GM12878 (cell line): ENCODE measurements around the gene DENND2C. TPM values are rescaled to one million over a fixed set of nuclear protein-coding genes. Genes with fewer than 3 reads are reported as not detected.

Experiments
- ATAC-seq: fragments of 200-7000 bp; cut with Tn5 transposase; 3 replicates; pipeline ENCODE4 v1.9.1; 2020; ENCODE audit warnings: mild to moderate bottlenecking, moderate library complexity
- BruUV-seq: library from RNA; stranded (reverse); fragments of 400-500 nt; replicated peaks from 2 replicates; lab custom pipeline; 2021; lab: Mats Ljungman, UMichigan
- CTCF ChIA-PET: fragments of 300-600 bp; sonication (Branson Sonifier 250); formaldehyde crosslinking; extraction: SDS; loops from one replicate; lab custom pipeline; 2021; ENCODE audit warnings: inconsistent platforms; lab: Yijun Ruan, JAX
- POLR2A ChIA-PET: fragments of 350-600 bp; formaldehyde crosslinking; extraction: SDS; loops from one replicate; lab custom pipeline; 2021; ENCODE audit warnings: inconsistent platforms; lab: Charles Lee
- RAD21 ChIA-PET: fragments of 300-600 bp; sonication (Branson Sonifier 250); formaldehyde crosslinking; loops from one replicate; lab custom pipeline; 2023; ENCODE audit warnings: antibody characterized with exemption; ENCODE audit not compliant: unreplicated experiment; lab: Charles Lee
- SMC1A ChIA-PET: fragments of 300-600 bp; sonication (Branson Sonifier 250); formaldehyde crosslinking; loops from one replicate; lab custom pipeline; 2023; ENCODE audit not compliant: unreplicated experiment, uncharacterized antibody; lab: Charles Lee
- DNase-seq: peaks from one replicate; pipeline ENCODE4 v3.0.0-alpha.2; 2011; ENCODE audit warnings: low read depth, low spot score
- FAIRE-seq: peaks from 3 replicates; lab custom pipeline; 2011; peaks lifted over from hg19 to GRCh38; lab: Jason Lieb, UNC
- H2AFZ ChIP-seq: 2 replicates; pipeline ENCODE4 v1.6.0; 2011; ENCODE audit warnings: low read depth, low read length, control low read depth; ENCODE audit not compliant: control insufficient read depth
- H3K27ac ChIP-seq: 2 replicates; pipeline ENCODE4 v1.5.1; 2011; ENCODE audit warnings: control low read depth; ENCODE audit not compliant: control insufficient read depth, insufficient read depth
- H3K27me3 ChIP-seq, 2 experiments: replicated peaks in 1 of 2; 2 replicates each; pipeline versions ENCODE4 v1.6.0 to v1.6.1; 2011; ENCODE audit warnings: low read length in 1 of 2; ENCODE audit not compliant: control insufficient read depth in 2 of 2, insufficient read depth in 2 of 2
- H3K36me3 ChIP-seq, 2 experiments: 2 replicates each; pipeline ENCODE4 v1.5.1; 2011; ENCODE audit warnings: low read length in 1 of 2; ENCODE audit not compliant: control insufficient read depth in 2 of 2, insufficient read depth in 2 of 2
- H3K4me1 ChIP-seq: 2 replicates; pipeline ENCODE4 v1.6.1; 2011; ENCODE audit warnings: mild to moderate bottlenecking, low read length, moderate library complexity, mixed read lengths; ENCODE audit not compliant: control insufficient read depth, insufficient read depth
- H3K4me2 ChIP-seq: 2 replicates; pipeline ENCODE4 v1.6.0; 2011; ENCODE audit warnings: control low read depth; ENCODE audit not compliant: control insufficient read depth, insufficient read depth
- H3K4me3 ChIP-seq: fragments of 200-600 bp; sonication (generic); 2 replicates; pipeline ENCODE4 v1.5.1; 2016
- H3K79me2 ChIP-seq: 2 replicates; pipeline ENCODE4 v1.6.0; 2011; ENCODE audit warnings: low read length; ENCODE audit not compliant: control insufficient read depth, insufficient read depth
- H3K9ac ChIP-seq: 2 replicates; pipeline ENCODE4 v1.8.0; 2011; ENCODE audit warnings: low read length, control low read depth, mixed read lengths; ENCODE audit not compliant: control insufficient read depth, insufficient read depth
- H3K9me3 ChIP-seq: replicated peaks from 3 replicates; pipeline ENCODE4 v1.5.1; 2011; ENCODE audit warnings: mild to moderate bottlenecking, low read length; ENCODE audit not compliant: control insufficient read depth, insufficient read depth
- H4K20me1 ChIP-seq: 2 replicates; pipeline ENCODE4 v1.6.0; 2011; ENCODE audit not compliant: control insufficient read depth, insufficient read depth
- BCLAF1 ChIP-seq: fragments of 450-650 bp; IDR thresholded peaks from 2 replicates; pipeline ENCODE4 v1.6.1; 2017; ENCODE audit warnings: antibody characterized with exemption, mild to moderate bottlenecking, moderate library complexity
- CBFB ChIP-seq: IDR thresholded peaks from 2 replicates; pipeline ENCODE4 v1.6.1; 2016; ENCODE audit warnings: antibody characterized with exemption, low read depth
- E4F1 ChIP-seq: fragments of 450-650 bp; IDR thresholded peaks from 2 replicates; pipeline ENCODE4 v1.6.1; 2018; ENCODE audit warnings: borderline replicate concordance, mild to moderate bottlenecking; ENCODE audit not compliant: partially characterized antibody
- MTA2 ChIP-seq: fragments of 450-650 bp; IDR thresholded peaks from 2 replicates; pipeline ENCODE4 v1.6.1; 2016; ENCODE audit warnings: low read depth, mild to moderate bottlenecking, moderate library complexity
- NBN ChIP-seq: fragments of 450-650 bp; IDR thresholded peaks from 2 replicates; pipeline ENCODE4 v1.6.1; 2016
- SMAD5 ChIP-seq: IDR thresholded peaks from 2 replicates; pipeline ENCODE4 v1.6.1; 2016; ENCODE audit warnings: antibody characterized with exemption, low read depth
- YY1 ChIP-seq: IDR thresholded peaks from 2 replicates; pipeline ENCODE4 v1.6.1; 2011; ENCODE audit warnings: low read depth, mild to moderate bottlenecking, low read length
- ZNF217 ChIP-seq: fragments of 450-650 bp; IDR thresholded peaks from 2 replicates; pipeline ENCODE4 v1.6.1; 2017; ENCODE audit warnings: antibody characterized with exemption, mild to moderate bottlenecking
- WGBS: methylation state at CpG from one replicate; pipeline ENCODE4 v1.1.6; 2016; ENCODE audit warnings: low lambda C conversion rate; ENCODE audit not compliant: insufficient replicate concordance, insufficient coverage; ENCODE audit errors: missing lambda C conversion rate; 5-methylcytosine and 5-hydroxymethylcytosine counted together
- in situ Hi-C: fragments of 300-500 bp; cut with MboI; formaldehyde crosslinking; loops from 9 replicates; pipeline ENCODE4 v1.14.3; 2018; ENCODE audit warnings: mixed read lengths
- intact Hi-C: fragments of 100-400 bp; cut with micrococcal nuclease; formaldehyde crosslinking; loops from one replicate; pipeline ENCODE4 v1.14.2; 2022; ENCODE audit not compliant: unreplicated experiment
- polyA plus RNA-seq, 11 experiments: library from polyadenylated mRNA; depleted of rRNA in 4 of 11; unstranded in 6 of 11; stranded (reverse) in 5 of 11; fragments of >200 nt; fragmentation: Nextera tagmentation in 4 of 11; fragmentation: Illumina TruSeq in 1 of 11; extraction: Ambion mirVana in 4 of 11; extraction: Trizol in 1 of 11; gene quantifications; 1 replicate in 1 of 11; 2 replicates in 10 of 11; pipeline versions ENCODE4 v1.2.1 to v1.2.3, GENCODE V29; 2011 to 2016; ENCODE audit warnings: inconsistent platforms in 2 of 11, missing spikeins in 2 of 11, low read depth in 1 of 11
- total RNA-seq, 4 experiments: library from RNA; depleted of rRNA in 3 of 4; stranded (reverse); fragments of >200 nt in 3 of 4; fragmentation: Illumina TruSeq in 1 of 4; extraction: Trizol in 1 of 4; gene quantifications; 2 replicates each; pipeline versions ENCODE4 v1.2.1 to v1.2.3, GENCODE V29; 2013 to 2021
- TF ChIP-seq, protein P1 (sequence below): fragments of 150-350 bp; IDR thresholded peaks from 2 replicates; pipeline ENCODE4 v1.6.1; 2014; ENCODE audit warnings: mild to moderate bottlenecking, low read depth, low read length
- TF ChIP-seq, protein P2 (sequence below): fragments of 450-650 bp; IDR thresholded peaks from 2 replicates; pipeline ENCODE4 v1.6.1; 2014; ENCODE audit warnings: mild to moderate bottlenecking

DENND2C gene
- total and polyA plus RNA-seq, 10 of the 15 experiments (the other 5 are each of a cell fraction or from before 2014, with no cell fraction given), result 0.01 to 0.10 (median 0.06) TPM; not detected in 3

GRCh38 chr1:114676115-114676514 lies 6.3 kb upstream of the DENND2C start:
- H2AFZ ChIP-seq, result no peak overlapping the region
- RAD21 ChIA-PET, result no interaction called here
- SMC1A ChIA-PET, result no interaction called here
- no peaks in the 10 kb centered on the region for H3K9me3 ChIP-seq
- FAIRE-seq (no peak), ATAC-seq (no peak), DNase-seq (no peak)
- POLR2A ChIA-PET, result no interaction called here
- no peak overlapping the region for H3K9ac ChIP-seq
- no peak overlapping the region for H3K4me3 ChIP-seq
- intact Hi-C loops, result no loop called here
- CTCF ChIA-PET, result no interaction called here
- TF ChIP-seq, protein P1, sequence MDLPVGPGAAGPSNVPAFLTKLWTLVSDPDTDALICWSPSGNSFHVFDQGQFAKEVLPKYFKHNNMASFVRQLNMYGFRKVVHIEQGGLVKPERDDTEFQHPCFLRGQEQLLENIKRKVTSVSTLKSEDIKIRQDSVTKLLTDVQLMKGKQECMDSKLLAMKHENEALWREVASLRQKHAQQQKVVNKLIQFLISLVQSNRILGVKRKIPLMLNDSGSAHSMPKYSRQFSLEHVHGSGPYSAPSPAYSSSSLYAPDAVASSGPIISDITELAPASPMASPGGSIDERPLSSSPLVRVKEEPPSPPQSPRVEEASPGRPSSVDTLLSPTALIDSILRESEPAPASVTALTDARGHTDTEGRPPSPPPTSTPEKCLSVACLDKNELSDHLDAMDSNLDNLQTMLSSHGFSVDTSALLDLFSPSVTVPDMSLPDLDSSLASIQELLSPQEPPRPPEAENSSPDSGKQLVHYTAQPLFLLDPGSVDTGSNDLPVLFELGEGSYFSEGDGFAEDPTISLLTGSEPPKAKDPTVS, result no peak
- no peak for TF ChIP-seq YY1
- TF ChIP-seq BCLAF1, result no peak
- TF ChIP-seq, protein P2, sequence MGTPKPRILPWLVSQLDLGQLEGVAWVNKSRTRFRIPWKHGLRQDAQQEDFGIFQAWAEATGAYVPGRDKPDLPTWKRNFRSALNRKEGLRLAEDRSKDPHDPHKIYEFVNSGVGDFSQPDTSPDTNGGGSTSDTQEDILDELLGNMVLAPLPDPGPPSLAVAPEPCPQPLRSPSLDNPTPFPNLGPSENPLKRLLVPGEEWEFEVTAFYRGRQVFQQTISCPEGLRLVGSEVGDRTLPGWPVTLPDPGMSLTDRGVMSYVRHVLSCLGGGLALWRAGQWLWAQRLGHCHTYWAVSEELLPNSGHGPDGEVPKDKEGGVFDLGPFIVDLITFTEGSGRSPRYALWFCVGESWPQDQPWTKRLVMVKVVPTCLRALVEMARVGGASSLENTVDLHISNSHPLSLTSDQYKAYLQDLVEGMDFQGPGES, result no peak
- no peak for TF ChIP-seq ZNF217
- no peak for TF ChIP-seq CBFB
- TF ChIP-seq SMAD5, result no peak
- TF ChIP-seq E4F1, result no peak
- TF ChIP-seq MTA2, result no peak
- no peak for TF ChIP-seq NBN
- in situ Hi-C loops, result loop anchor here (10.0 kb wide), 1 partner anchor 331 kb away; no protein-coding TSS in a partner anchor
- no peaks in the 10 kb centered on the region; a peak in 1 of 4 replicates for H3K27me3 ChIP-seq
- H4K20me1 ChIP-seq, result no peaks in the 10 kb centered on the region
- no peak overlapping the region for H3K27ac ChIP-seq
- H3K4me2 ChIP-seq, result no peak overlapping the region
- WGBS, result 39% methylated on average over 1 of the region's 1 CpG
- no TSS peak for BruUV-seq
- no peaks in the 10 kb centered on the region for H3K4me1 ChIP-seq
- no peaks in the 10 kb centered on the region for H3K79me2 ChIP-seq
- no peaks in the 10 kb centered on the region for H3K36me3 ChIP-seq
